Spleen (tissue), 11 donors: ENCODE data around the gene ZC3H6. TPM values are rescaled to one million over a fixed set of nuclear protein-coding genes. Genes with fewer than 3 reads are reported as not detected.
A peak's percentile ranks its signal among the peaks of the same experiment; 100 is the strongest.
"Not testable (repeated sequence)": the region's sequence is repeated elsewhere in the genome, so short reads cannot be mapped to it uniquely, and the experiment has no call there.

Experiments
- DNase-seq: peaks from one replicate; pipeline ENCODE4 v3.0.0-alpha.2; 2020
- H3K27ac ChIP-seq, 8 donors: fragments of 200-600 bp; sonication (generic) in 7 of 8; 1 replicate in 4 of 8; 2 replicates in 4 of 8; pipeline versions ENCODE4 v1.5.0 to v1.8.0; 2016 to 2021; ENCODE audit warnings: inconsistent platforms in 4 of 8, mild to moderate bottlenecking in 4 of 8, moderate library complexity in 1 of 8
- H3K27me3 ChIP-seq, 7 donors: fragments of 200-600 bp; sonication (generic) in 6 of 7; replicated peaks in 1 of 7; 1 replicate in 4 of 7; 2 replicates in 3 of 7; pipeline versions ENCODE4 v1.5.0 to v1.8.0; 2016 to 2021; ENCODE audit warnings: inconsistent platforms in 3 of 7, mild to moderate bottlenecking in 1 of 7
- H3K36me3 ChIP-seq, 6 donors: fragments of 200-600 bp; sonication (generic) in 5 of 6; 1 replicate in 4 of 6; 2 replicates in 2 of 6; pipeline versions ENCODE4 v1.5.0 to v1.8.0; 2016 to 2021; ENCODE audit warnings: inconsistent platforms in 2 of 6
- H3K4me1 ChIP-seq, 6 donors: fragments of 200-600 bp; sonication (generic) in 5 of 6; 1 replicate in 3 of 6; 2 replicates in 3 of 6; pipeline versions ENCODE4 v1.5.0 to v1.8.0; 2016 to 2021; ENCODE audit warnings: inconsistent platforms in 3 of 6
- H3K4me3 ChIP-seq, 8 donors: fragments of 200-600 bp; sonication (generic) in 7 of 8; 1 replicate in 4 of 8; 2 replicates in 4 of 8; pipeline versions ENCODE4 v1.5.0 to v1.8.0; 2016 to 2021; ENCODE audit warnings: inconsistent platforms in 4 of 8, mild to moderate bottlenecking in 4 of 8, moderate library complexity in 2 of 8
- H3K9me3 ChIP-seq, 8 donors: fragments of 200-600 bp; sonication (generic) in 7 of 8; 1 replicate in 4 of 8; 2 replicates in 4 of 8; pipeline versions ENCODE4 v1.5.0 to v1.8.0; 2016 to 2021; ENCODE audit warnings: inconsistent platforms in 4 of 8
- CTCF ChIP-seq, 11 experiments: fragments of 200-600 bp in 7 of 11; fragments of 450-650 bp in 4 of 11; sonication (generic) in 4 of 11; IDR thresholded peaks in 8 of 11; conservative IDR thresholded peaks in 3 of 11; 1 replicate in 7 of 11; 2 replicates in 4 of 11; pipeline versions ENCODE4 v1.4.0 to v1.8.0; 2016 to 2021; ENCODE audit warnings: antibody characterized with exemption in 11 of 11, inconsistent platforms in 4 of 11, mild to moderate bottlenecking in 1 of 11
- POLR2A ChIP-seq, 3 donors: fragments of 450-650 bp; IDR thresholded peaks; one replicate each; pipeline ENCODE4 v1.5.1; 2017; ENCODE audit warnings: antibody characterized with exemption in 3 of 3, mild to moderate bottlenecking in 1 of 3
- POLR2AphosphoS5 ChIP-seq, 3 donors: sonication (generic); formaldehyde crosslinking; IDR thresholded peaks; one replicate each; pipeline ENCODE4 v1.5.1; 2017; ENCODE audit warnings: antibody characterized with exemption in 3 of 3
- WGBS, 5 donors: extraction: QIAGEN DNeasy Blood & Tissue Kit in 3 of 5; methylation state at CpG; one replicate each; pipeline versions ENCODE4 v1.1.5 to v1.1.7; 2013 to 2018; 5-methylcytosine and 5-hydroxymethylcytosine counted together
- intact Hi-C: fragments of 100-400 bp; cut with DNase I; formaldehyde crosslinking; loops from one replicate; pipeline ENCODE4 v1.15.0; 2023; ENCODE audit warnings: low total_unique reads
- polyA plus RNA-seq, 3 donors: library from polyadenylated mRNA; stranded (reverse); fragments of 200-250 nt; gene quantifications; one replicate each; pipeline ENCODE4 v1.2.1, GENCODE V29; 2013
- total RNA-seq, 7 donors: library from RNA; depleted of rRNA in 3 of 7; stranded (reverse); fragments of >200 nt in 3 of 7; fragmentation: NEBNext Ultra II Directional in 4 of 7; extraction: Animal tissue kit (Norgen Biotek cat#: 25700) in 4 of 7; gene quantifications; one replicate each; pipeline versions ENCODE4 v1.1.0 to v1.2.1, GENCODE V29; 2016 to 2021
- donor health status: healthy with polysubstance abuse.
- donor health status: DM: no; HTN: no; CAD: no; lungs with moderate emphysema.
- donor health status: DM: no; HTN: no; CAD: no.
- donor health status: Bipolar disorder and iron deficiency.
- donor health status: healthy.
- donor health status: DM: no; HTN: no; CAD: no.
- donor health status: DM: yes; HTN: yes; CAD: no.

ZC3H6 gene
- total and polyA plus RNA-seq, 10 donors: 1.9 to 28.9 (median 14.7) TPM

GRCh38 chr2:112276954-112277353 lies 1.6 kb downstream of the ZC3H6 start:
- H3K27me3 ChIP-seq: no peaks in the 10 kb centered on the region
- DNase-seq: no peak
- peak overlapping the region in 3 of 8 donors; percentile 6 to 100 (median 100) for H3K27ac ChIP-seq
- 70 to 80% (median 72%) methylated on average over 5 of the region's 5 CpGs for WGBS, 5 donors
- H3K36me3 ChIP-seq: no peaks in the 10 kb centered on the region
- H3K4me3 ChIP-seq: peak overlapping the region in 4 of 8 donors; percentile 57 to 85 (median 64)
- TF ChIP-seq POLR2AphosphoS5 (IDR thresholded peaks at IDR 0.05) (no peak), CTCF (IDR thresholded peaks at IDR 0.05 in 8 of 11, conservative IDR thresholded peaks at IDR 0.05 in 3 of 11) (no peak), POLR2A (IDR thresholded peaks at IDR 0.05) (no peak)
- no peaks in the 10 kb centered on the region for H3K9me3 ChIP-seq
- intact Hi-C loops: no loop called here
- H3K4me1 ChIP-seq: peaks cover 9 to 43% (median 25%) of the 10 kb centered on the region in 6 donors

GRCh38 chr2:112277596-112278220 lies 2.3 kb downstream of the ZC3H6 start:
- Histone ChIP-seq H3K4me3 (no peak overlapping the region), H3K27me3 (no peaks in the 10 kb centered on the region), H3K9me3 (no peaks in the 10 kb centered on the region), H3K27ac (no peak overlapping the region), H3K36me3 (no peaks in the 10 kb centered on the region), H3K4me1 (peaks cover 9 to 43% (median 25%) of the 10 kb centered on the region in 6 donors)
- TF ChIP-seq POLR2AphosphoS5 (IDR thresholded peaks at IDR 0.05): no peak
- no peak for TF ChIP-seq POLR2A (IDR thresholded peaks at IDR 0.05)
- TF ChIP-seq CTCF (IDR thresholded peaks at IDR 0.05 in 8 of 11, conservative IDR thresholded peaks at IDR 0.05 in 3 of 11): no peak
- no peak for DNase-seq
- intact Hi-C loops: no loop called here
- WGBS, 5 donors: 84 to 90% (median 86%) methylated on average over 5 of the region's 5 CpGs

- H3K27ac ChIP-seq, H3K27me3 ChIP-seq, intact Hi-C loops, H3K9me3 ChIP-seq, H3K4me3 ChIP-seq, DNase-seq, H3K36me3 ChIP-seq: not testable (repeated sequence)
- peaks cover 4 to 22% (median 9%) of the 10 kb centered on the region in 6 donors for H3K4me1 ChIP-seq
- WGBS, 5 donors: 93 to 98% (median 96%) methylated on average over 4 of the region's 4 CpGs
Measured at GRCh38 chr2:112282066-112282465, 6.7 kb downstream of the ZC3H6 start.

DNA sequence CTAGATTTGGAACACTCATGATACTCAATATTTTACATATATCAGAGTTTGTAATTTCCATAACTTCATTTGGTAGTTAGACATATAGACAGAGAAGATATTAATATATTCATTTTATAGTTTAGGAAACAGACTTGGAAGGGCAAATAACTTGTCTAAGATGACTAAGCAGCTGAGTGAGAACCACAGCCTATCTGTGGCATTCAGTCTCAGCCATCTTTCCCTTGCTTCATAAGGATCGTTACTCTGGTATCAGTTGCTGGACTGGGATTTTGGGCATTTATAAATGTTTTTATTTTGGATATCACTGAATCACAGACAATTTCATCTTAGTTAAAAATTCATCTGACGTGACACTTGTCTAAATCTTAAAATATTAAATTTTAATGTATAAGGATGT lies 8.1 kb downstream of the ZC3H6 start:
- H3K4me1 ChIP-seq, H3K4me3 ChIP-seq, intact Hi-C loops, DNase-seq, H3K27me3 ChIP-seq, H3K36me3 ChIP-seq, H3K9me3 ChIP-seq, H3K27ac ChIP-seq: not testable (repeated sequence)
- 89 to 100% (median 94%) methylated on average over 2 of the region's 2 CpGs for WGBS, 5 donors

DNA sequence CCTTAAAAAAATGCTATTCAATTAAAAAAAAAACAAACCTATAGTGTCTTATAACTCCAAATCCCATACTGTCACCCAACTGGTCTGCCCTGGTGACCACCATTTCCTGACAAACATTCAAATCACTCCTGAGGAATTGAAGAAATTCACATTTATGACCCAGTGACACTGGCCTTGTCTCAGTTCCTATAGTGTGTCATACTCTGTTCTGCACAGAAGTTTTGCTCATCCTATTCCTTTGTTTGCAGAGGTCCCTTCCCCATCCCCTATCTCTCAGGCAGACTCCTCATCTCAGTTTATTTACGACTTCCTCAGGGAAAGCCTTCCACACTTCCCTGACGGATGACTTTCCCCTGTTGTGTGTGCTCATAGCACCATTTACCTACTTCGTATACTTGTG lies 14.7 kb downstream of the ZC3H6 start:
- Histone ChIP-seq H3K36me3 (no peaks in the 10 kb centered on the region), H3K27me3 (no peaks in the 10 kb centered on the region), H3K4me1 (no peaks in the 10 kb centered on the region), H3K27ac (no peak overlapping the region), H3K9me3 (no peaks in the 10 kb centered on the region), H3K4me3 (no peak overlapping the region)
- intact Hi-C loops: no loop called here
- no peak for DNase-seq
- TF ChIP-seq POLR2A (IDR thresholded peaks at IDR 0.05) (no peak), CTCF (IDR thresholded peaks at IDR 0.05 in 8 of 11, conservative IDR thresholded peaks at IDR 0.05 in 3 of 11) (no peak), POLR2AphosphoS5 (IDR thresholded peaks at IDR 0.05) (no peak)
- 71 to 83% (median 82%) methylated on average over 3 of the region's 3 CpGs for WGBS, 5 donors
